HG02938 (cell line): Measurements from ENCODE around the gene ACR.
"Not testable (repeated sequence)": the region's sequence is repeated elsewhere in the genome, so short reads cannot be mapped to it uniquely, and the experiment has no call there.

Experiments used
- ATAC-seq: cut with Tn5 transposase; IDR thresholded peaks from one replicate; pipeline ENCODE4 v1.9.1; 2021; ENCODE audit warnings: mild to moderate bottlenecking, moderate library complexity; ENCODE audit not compliant: unreplicated experiment

ACR gene

GRCh38 chr22:50730941-50731661 lies 6.9 kb upstream of the ACR start:
- ATAC-seq: no peak

- ATAC-seq: no peak
These were observed 6.0 kb upstream of the ACR start for GRCh38 chr22:50731811-50732624.

GRCh38 chr22:50732681-50733080 lies 5.3 kb upstream of the ACR start:
- ATAC-seq: no peak

- no peak for ATAC-seq
These were observed 4.3 kb upstream of the ACR start for GRCh38 chr22:50733521-50734342.

GRCh38 chr22:50734343-50734771 lies 3.6 kb upstream of the ACR start:
- ATAC-seq: no peak

GRCh38 chr22:50734986-50735738 lies 2.8 kb upstream of the ACR start:
- no peak for ATAC-seq

GRCh38 chr22:50735739-50736030 lies 2.3 kb upstream of the ACR start:
- no peak for ATAC-seq

- no peak for ATAC-seq
These were observed 734 bp downstream of the ACR start for GRCh38 chr22:50738649-50739227.

- ATAC-seq: no peak
These were observed 1.3 kb downstream of the ACR start for GRCh38 chr22:50739279-50739691.

GRCh38 chr22:50739894-50740293 lies 1.9 kb downstream of the ACR start:
- ATAC-seq: no peak

GRCh38 chr22:50740714-50741113 lies 2.7 kb downstream of the ACR start:
- not testable (repeated sequence) for ATAC-seq

GRCh38 chr22:50744424-50744823 lies 6.4 kb downstream of the ACR start:
- ATAC-seq: not testable (repeated sequence)

GRCh38 chr22:50747521-50747920 lies 9.5 kb downstream of the ACR start:
- ATAC-seq: not testable (repeated sequence)

- ATAC-seq: not testable (repeated sequence)
These were observed 10.6 kb downstream of the ACR start for GRCh38 chr22:50748630-50749029.

- ATAC-seq: not testable (repeated sequence)
These were observed 11.5 kb downstream of the ACR start for GRCh38 chr22:50749302-50750074.

- not testable (repeated sequence) for ATAC-seq
These were observed 17.2 kb downstream of the ACR start for GRCh38 chr22:50755251-50755650.

GRCh38 chr22:50756406-50756805 lies 18.4 kb downstream of the ACR start:
- ATAC-seq: not testable (repeated sequence)

- not testable (repeated sequence) for ATAC-seq
These were observed 19.0 kb downstream of the ACR start for GRCh38 chr22:50756949-50757491.

GRCh38 chr22:50759597-50760341 lies 21.8 kb downstream of the ACR start:
- ATAC-seq: not testable (repeated sequence)
